ENCODE measurements around the gene DOLPP1.
"Not testable (repeated sequence)": the region's sequence is repeated elsewhere in the genome, so short reads cannot be mapped to it uniquely, and the experiment has no call there.

Gene DOLPP1, protein sequence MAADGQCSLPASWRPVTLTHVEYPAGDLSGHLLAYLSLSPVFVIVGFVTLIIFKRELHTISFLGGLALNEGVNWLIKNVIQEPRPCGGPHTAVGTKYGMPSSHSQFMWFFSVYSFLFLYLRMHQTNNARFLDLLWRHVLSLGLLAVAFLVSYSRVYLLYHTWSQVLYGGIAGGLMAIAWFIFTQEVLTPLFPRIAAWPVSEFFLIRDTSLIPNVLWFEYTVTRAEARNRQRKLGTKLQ

DNA sequence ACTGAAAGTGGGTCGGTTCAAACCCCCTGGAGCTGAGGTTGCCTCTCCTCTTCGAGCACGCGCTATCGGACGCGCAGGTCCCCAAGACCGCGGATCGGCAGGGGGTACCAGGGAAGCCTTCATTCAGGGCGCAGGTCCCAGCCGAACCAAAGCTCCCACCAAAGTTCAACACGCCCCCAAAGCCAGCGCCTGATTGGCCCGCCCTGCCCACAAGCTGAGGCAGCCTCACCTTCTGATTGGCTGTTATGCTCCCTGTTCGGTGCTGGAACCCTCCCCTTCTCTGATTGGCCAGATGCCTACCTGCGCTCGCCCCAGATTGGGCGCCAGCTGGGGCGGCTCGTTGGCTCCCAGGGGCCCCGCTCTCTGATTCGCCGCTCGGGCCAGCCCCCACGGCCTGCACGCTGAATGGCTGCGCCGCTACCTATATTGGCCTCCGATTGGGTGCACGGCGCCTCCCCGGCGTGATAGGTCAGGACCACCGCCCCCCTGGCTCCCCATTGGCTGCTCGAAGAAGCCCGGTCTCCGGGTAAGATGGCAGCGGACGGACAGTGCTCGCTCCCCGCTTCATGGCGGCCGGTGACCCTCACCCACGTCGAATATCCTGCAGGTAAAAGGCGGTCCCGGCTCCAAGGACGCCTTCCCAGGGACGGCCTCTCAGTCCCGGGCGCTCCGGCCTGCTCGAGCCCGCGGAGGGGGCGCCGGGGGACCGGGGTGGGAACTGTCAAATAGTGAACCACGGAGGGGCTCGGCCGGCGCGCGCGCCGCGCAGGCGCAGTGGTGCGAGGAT is at the start of gene DOLPP1:
Gene DOLPP1 (plus strand): TSS at position 511 of the 787 bp plus-strand sequence. CDS start 21 bp downstream, at position 532.
- peak; percentile 93 to 97 (median 97) for DNase-seq (ENCODE audit: low read depth in 3 of 3, low spot score in 1 of 3)

DNA sequence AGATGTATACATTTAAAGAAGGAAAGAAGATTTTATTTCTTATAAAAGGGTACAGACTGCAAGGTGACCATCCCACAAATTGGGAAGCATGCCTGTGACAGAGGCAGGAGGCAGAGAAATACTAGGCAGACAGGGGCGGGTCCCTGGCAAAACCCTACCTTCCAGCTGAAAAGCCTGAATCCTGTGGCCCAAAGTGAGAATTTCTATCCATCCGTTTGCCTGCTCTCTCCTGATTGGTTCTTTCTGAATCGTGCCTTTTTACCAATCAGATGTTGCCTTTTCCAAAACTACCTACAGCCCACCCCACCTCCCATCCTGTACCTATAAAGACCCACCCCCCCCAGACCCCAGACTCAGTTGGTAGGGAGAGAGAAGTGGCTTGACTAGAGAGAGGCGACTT is 49.4 kb upstream of the DOLPP1 start:
- DNase-seq (ENCODE audit: low read depth in 3 of 3, low spot score in 1 of 3), result no peak

DNA sequence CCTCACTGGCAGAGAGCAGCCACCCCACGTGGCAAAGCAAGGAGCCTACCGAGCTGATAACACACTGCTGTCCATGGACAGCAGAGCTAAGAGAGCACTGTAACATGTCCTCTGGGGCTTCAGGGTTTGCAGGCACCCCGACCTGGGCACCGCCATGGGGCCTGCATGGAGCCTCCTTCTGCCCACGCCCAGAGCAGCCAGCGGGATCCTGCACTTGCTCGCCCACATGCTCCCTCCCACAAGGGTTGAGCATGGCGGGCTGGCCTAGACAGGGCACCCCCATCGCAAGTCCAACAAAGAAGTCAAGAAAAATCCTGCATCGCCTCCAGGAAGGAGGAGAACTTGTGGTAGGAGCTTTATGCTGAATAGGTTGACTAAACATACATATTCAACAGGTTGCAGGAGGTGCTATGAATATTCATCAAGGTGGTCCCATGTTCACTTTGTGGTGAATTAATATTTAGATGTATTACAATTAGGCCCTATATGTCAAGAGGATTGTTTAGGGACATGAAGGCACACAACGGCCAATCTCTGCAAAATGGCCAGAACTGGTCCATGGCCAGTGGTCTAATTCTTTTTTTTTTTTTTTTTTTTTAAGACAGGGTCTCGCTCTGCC is 48.3 kb upstream of the DOLPP1 start:
- no peak for DNase-seq (ENCODE audit: low read depth in 3 of 3, low spot score in 1 of 3)

DNA sequence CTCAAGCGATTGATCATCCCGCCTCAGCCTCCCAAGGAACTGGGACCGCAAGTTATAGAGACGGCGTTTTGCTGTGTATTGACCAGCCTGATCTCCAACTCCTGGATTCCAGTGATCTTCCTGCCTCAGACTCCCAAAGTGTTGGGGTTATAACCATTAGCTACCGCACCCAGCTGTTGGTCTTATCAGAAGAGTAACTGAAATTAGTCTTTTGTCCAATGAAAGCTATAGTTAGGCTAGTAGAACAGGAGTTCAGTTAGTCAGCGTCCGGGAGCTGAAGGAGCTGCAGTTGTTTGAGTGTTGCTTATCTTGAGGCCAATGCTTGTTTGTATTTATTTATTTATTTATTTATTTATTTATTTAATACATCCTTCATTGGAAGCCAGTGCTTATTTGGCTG is 47.7 kb upstream of the DOLPP1 start:
- DNase-seq (ENCODE audit: low read depth in 3 of 3, low spot score in 1 of 3), result no peak

DNA sequence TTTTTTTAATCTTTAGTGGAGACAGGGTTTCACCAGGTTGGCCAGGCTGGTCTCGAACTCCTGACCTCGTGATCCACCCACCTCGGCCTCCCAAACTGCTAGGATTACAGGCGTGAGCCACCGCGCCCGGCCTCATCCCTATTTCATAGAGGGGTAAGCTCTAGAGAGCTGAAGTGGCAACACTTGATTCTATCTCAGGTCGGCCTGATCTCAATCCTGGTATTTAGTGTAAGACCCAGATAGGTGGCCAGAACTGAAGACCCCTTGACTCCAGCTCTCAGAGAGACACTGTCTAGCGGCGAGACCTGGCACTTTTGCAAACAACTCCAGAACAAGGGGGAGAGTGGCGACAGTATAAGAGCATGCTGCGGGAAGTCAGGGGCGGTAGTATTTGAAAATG is 45.1 kb upstream of the DOLPP1 start:
- DNase-seq (ENCODE audit: low read depth in 3 of 3, low spot score in 1 of 3), result not testable (repeated sequence)

DNA sequence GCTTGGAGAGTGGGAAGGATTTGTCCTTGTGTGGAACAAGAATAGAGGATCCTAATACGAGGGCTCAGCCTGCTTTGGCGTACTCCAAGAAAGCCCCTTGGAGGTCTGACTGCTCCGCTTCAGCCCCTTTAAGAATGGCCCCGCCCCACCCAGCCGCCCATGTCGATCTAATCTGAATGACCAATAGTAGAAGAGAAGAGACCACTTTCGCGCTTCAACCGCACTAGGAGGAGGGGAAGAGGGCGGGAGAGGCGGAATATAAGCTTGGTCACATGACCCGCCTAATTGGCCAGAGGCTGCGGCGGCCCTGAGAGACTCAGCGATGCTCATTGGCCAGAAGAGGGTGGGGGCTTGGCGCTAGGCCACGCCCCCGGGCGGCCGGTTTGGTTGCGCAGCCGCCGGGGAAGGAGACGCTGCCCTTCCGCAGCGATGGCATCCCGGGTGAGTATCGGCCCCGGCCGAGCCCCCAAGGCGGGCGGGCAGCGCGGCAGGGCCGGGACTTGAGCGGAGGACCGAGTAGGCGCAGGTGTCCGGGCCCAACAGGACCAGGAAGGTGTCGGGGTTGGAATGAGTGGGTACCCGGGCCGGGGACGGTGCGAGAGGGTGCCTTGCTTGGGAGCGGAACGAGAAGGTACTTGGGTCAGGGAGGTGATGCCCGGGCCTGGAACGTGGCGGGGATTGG is 44.5 kb upstream of the DOLPP1 start, which contains the start of gene MIGA2:
Gene MIGA2 (plus strand): TSS at position 386 of the 682 bp plus-strand sequence. CDS start 3,969 bp downstream, outside the sequence.
- peak; percentile 80 to 88 (median 85) for DNase-seq (ENCODE audit: low read depth in 3 of 3, low spot score in 1 of 3)

DNA sequence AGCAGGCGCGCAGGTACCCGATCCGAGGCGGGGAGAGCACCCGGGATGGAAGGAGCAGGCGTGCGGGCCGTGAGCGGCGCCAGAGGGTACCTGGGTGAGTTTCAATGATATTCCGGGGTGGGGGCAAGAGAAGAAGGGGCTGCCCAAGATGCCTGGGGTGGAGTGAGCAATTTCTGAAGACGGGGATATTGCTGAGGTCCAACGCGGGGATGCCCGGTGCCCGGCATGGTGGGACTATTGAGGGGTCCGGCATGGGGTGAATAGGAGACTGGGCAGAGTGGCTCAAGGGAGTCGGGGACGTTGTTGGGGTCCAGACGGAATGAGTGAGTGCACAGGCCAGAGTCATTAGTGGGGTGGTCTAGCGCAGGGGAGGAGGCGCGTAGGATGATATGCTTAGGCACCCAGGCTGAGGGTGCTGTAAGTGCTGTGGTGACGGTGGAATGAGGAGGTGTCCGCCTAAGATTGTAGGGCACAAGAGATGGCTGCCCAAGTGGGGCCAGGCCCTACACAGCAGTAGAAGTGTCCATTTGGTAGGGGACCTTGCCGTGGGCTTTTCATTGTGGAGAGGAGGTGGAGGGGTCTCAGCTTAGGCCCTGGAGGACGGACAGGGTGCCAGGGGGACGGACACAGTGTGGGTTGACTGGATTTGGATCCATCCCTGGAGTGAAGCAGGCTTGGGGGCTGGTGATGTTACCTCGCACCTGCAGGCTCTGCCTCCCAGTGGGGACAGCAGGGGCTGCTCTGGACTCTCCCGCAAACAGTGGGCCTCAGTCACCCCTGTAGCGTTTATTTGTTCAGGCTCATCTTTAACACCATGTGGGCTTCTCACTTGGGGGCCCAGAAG is 43.8 kb upstream of the DOLPP1 start:
- no peak for DNase-seq (ENCODE audit: low read depth in 3 of 3, low spot score in 1 of 3)

DNA sequence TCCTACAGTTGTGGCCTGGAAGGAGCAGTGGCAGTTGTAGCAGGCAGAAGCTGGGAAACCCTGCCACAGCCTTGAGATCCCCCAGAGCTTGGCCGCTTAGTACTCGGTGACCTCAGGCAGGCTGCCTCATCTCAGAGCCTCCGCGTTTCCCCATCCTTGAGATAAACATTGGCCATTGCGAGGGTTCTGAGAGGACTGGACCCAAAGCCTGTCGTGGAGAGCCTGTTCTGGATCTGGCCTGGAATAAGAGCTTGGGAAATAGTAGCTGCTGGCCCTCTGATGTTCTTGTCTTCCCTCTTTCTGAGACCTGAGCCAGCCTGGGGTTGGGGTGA is 43.2 kb upstream of the DOLPP1 start:
- DNase-seq (ENCODE audit: low read depth in 3 of 3, low spot score in 1 of 3), result no peak

DNA sequence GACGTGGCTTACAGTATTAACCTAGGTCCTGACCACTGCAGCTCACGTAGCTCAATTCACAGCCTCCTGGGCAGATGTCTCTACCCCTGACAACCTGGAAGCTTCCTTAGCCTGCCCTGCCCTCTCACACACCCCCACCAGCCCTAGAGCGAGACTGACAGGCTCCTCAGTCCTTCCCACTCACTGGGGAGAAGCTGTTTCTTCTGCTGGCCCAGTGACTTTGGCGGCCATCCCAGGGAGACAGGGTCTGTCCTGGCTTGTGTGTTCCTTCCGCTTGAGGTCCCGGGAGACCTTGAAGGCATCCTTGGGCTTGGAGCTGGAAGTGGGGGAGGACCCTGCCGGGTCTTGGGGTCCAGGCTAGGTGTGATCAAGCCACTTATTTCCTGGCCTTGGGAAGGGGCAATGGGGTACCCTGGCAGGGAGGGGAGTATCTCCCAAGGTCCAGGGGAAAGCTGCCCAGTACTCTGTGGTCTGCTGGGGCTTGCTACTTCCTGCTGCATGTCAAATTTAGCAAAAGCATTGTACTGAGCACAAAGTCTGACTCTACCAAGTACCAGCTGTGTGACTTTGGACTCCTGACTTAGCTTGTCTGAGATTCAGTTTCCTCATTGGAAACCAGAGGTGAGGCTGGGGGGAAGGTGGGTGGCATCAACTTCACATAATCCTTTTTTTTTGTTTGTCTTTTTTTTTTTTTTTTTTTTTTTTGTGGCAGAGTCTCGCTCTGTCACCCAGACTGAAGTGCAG is 42.6 kb upstream of the DOLPP1 start:
- DNase-seq (ENCODE audit: low read depth in 3 of 3, low spot score in 1 of 3), result no peak

DNA sequence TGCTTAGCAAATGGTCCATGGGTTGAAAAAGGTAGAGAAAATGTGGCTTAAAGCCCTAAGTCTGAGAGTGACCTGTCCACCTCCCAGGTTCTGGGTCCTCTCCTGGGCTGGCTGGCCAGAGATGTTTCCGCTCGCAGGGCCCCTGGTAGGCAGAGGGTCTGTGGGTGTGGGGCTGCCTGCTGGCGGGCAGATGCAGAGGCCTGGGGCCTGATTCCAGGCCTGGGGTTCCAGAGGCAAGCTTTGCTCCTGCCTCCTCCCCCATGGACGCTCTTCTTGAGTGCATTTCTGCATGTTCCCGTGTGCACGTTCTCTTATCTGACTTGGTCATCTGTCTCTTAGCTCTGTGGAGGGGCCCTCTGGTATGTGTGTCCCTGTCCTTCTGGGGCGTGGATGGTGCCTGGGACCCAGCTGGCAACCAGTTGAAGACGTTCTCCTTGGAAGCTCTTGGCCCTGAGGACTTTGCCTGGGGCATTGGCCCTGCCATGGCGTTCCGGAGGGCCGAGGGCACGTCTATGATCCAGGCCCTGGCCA is 40.7 kb upstream of the DOLPP1 start:
- no peak for DNase-seq (ENCODE audit: low read depth in 3 of 3, low spot score in 1 of 3)

DNA sequence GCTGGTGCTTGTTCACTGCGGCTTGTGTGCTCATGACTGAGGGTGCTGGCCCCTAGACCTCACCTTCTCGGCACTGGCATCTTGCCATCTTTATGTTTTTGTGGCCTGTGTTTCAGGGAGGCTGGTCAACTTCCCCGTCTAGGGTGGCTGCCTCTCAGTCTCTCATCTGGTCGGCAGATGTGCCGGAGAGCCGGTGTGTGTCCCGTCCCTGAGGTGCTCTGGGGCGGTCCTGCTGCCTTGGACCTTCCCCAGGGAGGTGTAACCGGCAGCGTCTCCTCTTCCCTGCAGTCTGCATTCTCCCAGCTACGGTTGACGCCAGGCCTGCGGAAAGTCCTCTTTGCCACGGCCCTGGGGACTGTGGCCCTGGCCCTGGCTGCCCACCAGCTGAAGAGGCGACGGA is 38.9 kb upstream of the DOLPP1 start:
- no peak for DNase-seq (ENCODE audit: low read depth in 3 of 3, low spot score in 1 of 3)

DNA sequence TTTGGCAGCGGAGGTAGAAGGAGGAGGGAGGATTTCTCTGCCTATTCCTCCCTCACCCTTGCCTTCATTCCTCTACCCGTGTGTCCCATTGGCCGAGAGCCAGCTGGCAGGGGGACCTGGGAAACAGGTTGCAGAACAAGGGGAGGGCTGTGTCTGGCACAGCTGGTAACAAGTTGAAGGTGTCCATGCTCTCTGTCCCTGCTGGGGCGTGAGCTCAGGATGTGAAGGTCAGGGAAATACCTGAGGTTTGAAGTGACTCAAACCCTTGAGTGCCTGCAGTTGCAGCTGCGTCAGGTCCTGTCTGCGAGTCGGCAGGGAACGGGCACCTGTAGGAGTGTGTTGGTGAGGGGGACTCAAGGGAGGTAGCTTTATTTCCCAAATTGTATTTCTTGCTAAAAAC is 28.3 kb upstream of the DOLPP1 start:
- DNase-seq (ENCODE audit: low read depth in 3 of 3, low spot score in 1 of 3), result no peak

DNA sequence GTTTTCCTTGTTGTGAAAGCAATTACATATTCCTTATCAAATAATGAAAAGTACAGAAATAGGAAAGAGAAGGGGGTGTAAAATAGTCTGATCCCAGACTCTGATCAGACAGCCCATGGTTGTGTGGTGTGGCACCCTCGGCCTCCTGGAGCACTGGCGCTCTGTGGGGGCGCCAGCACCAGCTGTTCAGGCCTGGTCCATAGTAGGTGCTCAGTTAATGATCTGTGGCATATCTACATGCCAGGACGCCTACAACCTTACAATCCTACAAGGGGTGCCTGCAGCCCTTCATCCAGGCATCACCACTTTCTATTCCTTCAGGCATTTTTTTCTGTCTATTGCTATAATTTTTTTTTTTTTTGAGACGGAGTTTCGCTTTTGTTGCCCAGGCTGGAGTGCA is 27.9 kb upstream of the DOLPP1 start:
- no peak for DNase-seq (ENCODE audit: low read depth in 3 of 3, low spot score in 1 of 3)

DNA sequence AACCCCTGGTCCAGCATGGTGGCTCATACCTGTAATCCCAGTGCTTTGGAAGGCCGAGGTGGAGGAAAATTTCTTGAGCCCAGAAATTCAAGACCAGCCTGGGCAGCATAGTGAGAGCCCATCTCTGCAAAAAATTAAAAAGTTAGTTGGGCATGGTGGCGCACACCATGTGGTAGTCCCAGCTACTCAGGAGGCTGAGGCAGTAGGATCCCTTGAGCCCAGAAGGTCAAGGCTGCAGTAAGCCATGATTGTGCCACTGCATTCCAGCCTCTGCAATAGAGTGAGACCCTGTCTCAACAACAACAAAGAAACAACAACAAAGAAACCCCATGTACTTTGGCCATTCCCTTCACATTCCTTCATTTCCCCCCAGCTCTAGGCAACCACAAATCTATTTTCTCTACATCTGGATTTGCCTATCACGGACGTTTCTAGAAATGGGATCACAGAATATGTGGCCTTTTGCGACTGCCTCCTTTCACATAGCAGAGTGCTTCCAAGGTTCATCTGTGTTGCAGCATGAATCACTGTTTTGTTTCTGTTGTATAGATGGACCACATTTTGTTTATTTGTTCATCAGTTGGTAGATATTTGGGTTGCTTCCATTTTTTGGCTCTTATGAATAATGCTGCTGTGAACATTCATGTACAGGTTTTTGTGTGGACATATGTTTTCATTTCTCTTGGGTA is 26.6 kb upstream of the DOLPP1 start:
- DNase-seq (ENCODE audit: low read depth in 3 of 3, low spot score in 1 of 3), result no peak

DNA sequence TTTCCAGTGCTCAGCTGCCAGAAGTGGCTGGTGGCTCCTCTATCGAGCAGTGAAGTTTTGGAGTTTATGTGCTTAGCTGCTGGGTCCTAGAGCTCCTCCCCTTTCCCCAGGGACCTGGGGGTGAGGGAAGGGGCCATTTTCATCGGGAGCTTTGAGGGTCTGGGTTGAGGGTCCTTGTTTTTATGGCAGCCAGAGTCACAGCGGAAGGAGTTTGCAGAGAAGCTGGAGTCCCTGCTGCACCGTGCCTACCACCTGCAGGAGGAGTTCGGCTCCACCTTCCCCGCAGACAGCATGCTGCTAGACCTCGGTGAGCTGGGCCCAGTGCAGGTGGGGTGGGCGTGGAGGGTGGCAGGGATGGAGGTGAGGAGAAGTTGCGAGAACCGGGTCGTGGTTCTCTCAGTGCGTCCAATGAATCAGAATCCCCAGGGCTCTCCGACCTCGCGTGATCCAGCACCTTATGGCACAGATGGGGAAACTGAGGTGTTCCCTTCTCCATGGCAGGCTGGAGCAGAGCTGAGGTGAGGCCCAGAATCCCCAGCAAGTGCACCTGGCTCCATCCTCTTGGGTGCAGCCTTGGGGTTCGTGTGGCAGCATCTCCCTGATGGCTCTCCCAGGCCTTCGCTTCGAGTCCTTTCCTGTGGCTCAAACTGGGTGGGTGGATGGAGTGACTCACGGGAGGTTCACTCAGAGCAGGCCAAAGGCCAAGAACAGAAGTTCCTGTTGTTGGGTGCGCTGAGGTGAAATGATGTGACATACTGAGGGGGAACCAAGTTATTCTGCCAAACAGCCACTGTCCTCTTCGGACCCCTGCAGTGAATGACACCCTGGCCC is 21.7 kb upstream of the DOLPP1 start:
- no peak for DNase-seq (ENCODE audit: low read depth in 3 of 3, low spot score in 1 of 3)

DNA sequence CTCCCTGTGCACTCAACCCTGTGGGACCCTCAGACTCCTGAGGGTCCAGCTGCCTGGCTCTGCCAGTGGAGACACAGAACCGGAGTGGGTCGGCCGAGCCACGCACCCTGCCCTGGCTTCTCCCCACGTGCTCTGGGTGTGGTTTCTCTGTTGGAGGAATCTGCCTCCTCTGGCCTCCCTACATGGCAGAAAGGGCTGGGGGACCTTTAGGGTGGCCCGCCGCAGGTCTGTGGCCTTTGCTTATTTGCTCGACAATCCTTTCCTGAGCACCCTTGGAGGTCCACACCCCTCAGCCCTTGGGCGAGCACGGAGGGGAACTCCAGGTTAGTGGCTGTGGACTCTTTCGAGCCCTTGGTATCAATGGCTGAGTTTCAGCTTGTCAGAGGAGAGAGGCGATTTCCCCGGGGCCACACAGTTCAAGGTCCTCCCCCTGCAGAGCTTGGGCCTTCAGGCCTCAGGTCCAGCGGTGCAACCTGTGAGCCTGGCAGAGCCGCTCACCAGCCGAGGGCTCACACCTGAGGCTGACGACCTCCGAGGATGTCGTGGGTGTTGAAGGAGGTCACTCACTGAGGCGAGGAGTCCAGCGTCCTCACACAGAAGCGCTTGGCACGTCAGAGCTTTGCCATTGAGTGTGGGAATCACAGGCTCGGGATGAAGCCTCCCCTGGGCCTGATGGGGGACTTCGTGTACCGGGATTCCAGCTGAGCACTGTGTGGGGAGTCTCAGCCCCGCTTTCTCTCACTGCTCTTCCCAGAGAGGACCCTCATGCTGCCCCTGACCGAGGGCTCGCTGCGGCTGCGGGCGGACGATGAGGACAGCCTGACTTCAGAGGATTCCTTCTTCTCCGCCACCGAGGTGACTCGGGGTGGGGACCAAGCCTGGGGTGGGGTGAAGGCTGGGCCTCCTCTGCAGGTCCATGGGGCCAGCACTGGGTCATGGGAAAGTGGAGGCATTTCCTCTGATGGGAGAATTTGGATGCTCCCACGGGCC is 20.8 kb upstream of the DOLPP1 start:
- no peak for DNase-seq (ENCODE audit: low read depth in 3 of 3, low spot score in 1 of 3)

DNA sequence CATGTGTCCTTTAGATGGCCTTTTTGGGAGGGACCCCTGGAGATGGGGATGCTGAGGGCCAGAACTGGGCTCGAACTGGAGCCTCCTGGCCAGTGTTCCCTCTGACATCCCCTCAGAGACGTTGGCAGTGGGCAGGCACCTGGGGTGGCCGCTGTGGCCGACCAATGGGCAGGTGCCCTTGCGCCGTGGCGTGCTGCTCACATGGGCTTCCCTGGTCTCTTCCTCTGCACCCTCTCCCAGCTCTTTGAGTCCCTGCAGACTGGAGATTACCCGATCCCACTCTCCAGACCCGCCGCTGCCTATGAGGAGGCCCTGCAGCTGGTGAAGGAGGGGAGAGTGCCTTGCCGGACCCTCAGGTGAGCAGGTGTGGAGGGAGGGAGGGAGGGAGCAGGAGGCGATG is 19.9 kb upstream of the DOLPP1 start:
- no peak for DNase-seq (ENCODE audit: low read depth in 3 of 3, low spot score in 1 of 3)

All from stimulated activated CD4-positive, alpha-beta T cell treated with anti-CD3 and anti-CD28 coated beads, TNF-alpha, amount 100 ng/mL, for 1 hour (primary cell).